ENCODE data around the gene GLRX. TPM values are rescaled to one million over a fixed set of nuclear protein-coding genes. Genes with fewer than 3 reads are reported as not detected.
"Not testable (repeated sequence)": the region's sequence is repeated elsewhere in the genome, so short reads cannot be mapped to it uniquely, and the experiment has no call there.

The GLRX gene, protein sequence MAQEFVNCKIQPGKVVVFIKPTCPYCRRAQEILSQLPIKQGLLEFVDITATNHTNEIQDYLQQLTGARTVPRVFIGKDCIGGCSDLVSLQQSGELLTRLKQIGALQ
- 10 to 100 TPM; 26.3 to 89.5 (median 55.6) TPM for total RNA-seq
- polyA plus RNA-seq = 100 to 1,000 TPM; 187 to 205 TPM
- 18.8 reads per million, percentile 49 among the genes with 10 or more reads in this experiment for total RNA-seq

DNA sequence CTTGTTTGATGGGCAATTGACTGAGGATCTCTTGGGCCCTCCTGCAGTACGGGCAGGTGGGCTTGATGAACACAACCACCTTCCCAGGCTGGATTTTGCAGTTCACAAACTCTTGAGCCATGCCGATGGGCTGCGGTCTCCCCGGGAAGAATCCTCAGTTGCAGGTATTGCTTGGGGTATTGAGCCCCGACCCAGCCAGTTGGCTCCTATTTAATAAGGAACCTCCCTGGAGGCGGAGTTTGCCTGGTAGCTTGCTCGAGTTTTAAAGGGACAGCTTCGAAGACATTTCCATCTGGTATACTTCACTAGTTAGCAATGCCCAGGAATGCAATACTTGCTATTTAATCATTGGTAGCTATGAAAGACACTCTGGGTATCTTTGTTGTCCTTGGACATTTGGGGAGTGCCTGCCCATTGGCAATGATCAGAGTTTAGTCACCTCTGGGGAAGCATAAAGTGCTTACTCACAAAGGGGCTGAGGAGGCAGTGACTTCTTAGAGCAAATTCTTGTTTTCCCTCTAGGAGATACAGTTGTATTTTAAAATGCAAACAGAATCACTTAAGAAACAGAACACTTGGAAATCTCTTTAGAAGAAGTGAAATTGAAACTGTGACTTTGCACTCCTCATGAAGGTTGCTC is at the start of gene GLRX:
Gene GLRX (minus strand): TSS at position 185 of the 640 bp plus-strand sequence. CDS start 64 bp downstream, at position 121.
- peaks cover 53 to 78% (median 61%) of the 10 kb centered on the region in 7 donors for H3K4me1 Mint-ChIP-seq
- ATAC-seq (peak; percentile 52), DNase-seq (peak in 8 of 9 donors; percentile 48 to 62 (median 58))
- Histone ChIP-seq H3K4me1 (ENCODE audit: control insufficient read depth in 2 of 2, insufficient read depth in 2 of 2, low read length in 2 of 2) (peaks cover 38% of the 10 kb centered on the region in 2 donors), H3K4me3 (ENCODE audit: low read length) (peak within 1 kb of the TSS; percentile 93), H3K9me3 (ENCODE audit: control insufficient read depth in 2 of 3, low read length in 3 of 3) (no peaks in the 10 kb centered on the region), H3K27me3 (ENCODE audit: control insufficient read depth in 2 of 2, insufficient read depth in 2 of 2, low read length in 2 of 2) (no peaks in the 10 kb centered on the region), H3K36me3 (ENCODE audit: control insufficient read depth in 2 of 3, insufficient read depth in 3 of 3, low read length in 3 of 3) (no peaks in the 10 kb centered on the region), H3K27ac (ENCODE audit: low read depth, low read length) (peak within 1 kb of the TSS; percentile 84)
- no peaks in the 10 kb centered on the region for H3K27me3 Mint-ChIP-seq
- peaks cover 0 to 3% (median 0%) of the 10 kb centered on the region in 11 donors for H3K9me3 Mint-ChIP-seq
- POLR2A ChIA-PET = interaction anchor here (0.8 to 11.8 kb wide), 14 partner anchors 9 to 714 kb away, joined by 3 to 157 read pairs (median 8); partner anchors contain the start of gene RFESD
- H3K36me3 Mint-ChIP-seq = peaks cover 0 to 10% (median 4%) of the 10 kb centered on the region in 5 donors
- intact Hi-C loops (cut with micrococcal nuclease) = loop anchor here (1.0 to 10.0 kb wide), 16 partner anchors 14 to 1360 kb away; partner anchors contain the start of genes ARSK (in 2 of the 2), CAST (in 2 of the 2), RIOK2 (in 2 of the 2) and ELL2 (in 1 of the 2)
- CTCF ChIA-PET = interaction anchor here (0.7 to 8.7 kb wide), 11 partner anchors 10 to 1134 kb away, joined by 3 to 68 read pairs (median 7); no protein-coding TSS in a partner anchor
- H3K27ac Mint-ChIP-seq = peak within 1 kb of the TSS; percentile 91 to 97 (median 95)
- H3K4me3 Mint-ChIP-seq = peak within 1 kb of the TSS; percentile 91 to 100 (median 99)

GRCh38 chr5:95871146-95871806 is 48.8 kb upstream of the GLRX start:
- Histone ChIP-seq H3K36me3 (ENCODE audit: control insufficient read depth in 2 of 3, insufficient read depth in 3 of 3, low read length in 3 of 3) (no peaks in the 10 kb centered on the region), H3K4me3 (ENCODE audit: low read length) (no peak overlapping the region), H3K4me1 (ENCODE audit: control insufficient read depth in 2 of 2, insufficient read depth in 2 of 2, low read length in 2 of 2) (peaks cover 19 to 21% of the 10 kb centered on the region in 2 donors), H3K27me3 (ENCODE audit: control insufficient read depth in 2 of 2, insufficient read depth in 2 of 2, low read length in 2 of 2) (no peaks in the 10 kb centered on the region), H3K27ac (ENCODE audit: low read depth, low read length) (no peak overlapping the region), H3K9me3 (ENCODE audit: control insufficient read depth in 2 of 3, low read length in 3 of 3) (no peaks in the 10 kb centered on the region)
- peak overlapping the region in 4 of 10 donors; percentile 55 to 83 (median 66) for H3K4me3 Mint-ChIP-seq
- DNase-seq = no peak
- H3K27ac Mint-ChIP-seq = peak overlapping the region in 2 of 9 donors; percentile 12 to 94
- POLR2A ChIA-PET = interaction anchor here (1.2 kb wide), 1 partner anchor 700 kb away, joined by 3 read pairs; no protein-coding TSS in a partner anchor
- intact Hi-C loops (cut with micrococcal nuclease) = loop anchor here in 1 of 2 donors (2.0 kb wide), 1 partner anchor 666 kb away; no protein-coding TSS in a partner anchor
- CTCF ChIA-PET = interaction anchor here (0.7 to 1.0 kb wide), 3 partner anchors 12 to 816 kb away, joined by 3 to 4 read pairs (median 3); no protein-coding TSS in a partner anchor
- ATAC-seq = no peak
- no peaks in the 10 kb centered on the region for H3K27me3 Mint-ChIP-seq
- peaks cover 0 to 9% (median 0%) of the 10 kb centered on the region in 5 donors for H3K36me3 Mint-ChIP-seq
- H3K9me3 Mint-ChIP-seq = peaks cover 0 to 6% (median 0%) of the 10 kb centered on the region in 11 donors
- H3K4me1 Mint-ChIP-seq = peaks cover 26 to 41% (median 40%) of the 10 kb centered on the region in 7 donors

DNA sequence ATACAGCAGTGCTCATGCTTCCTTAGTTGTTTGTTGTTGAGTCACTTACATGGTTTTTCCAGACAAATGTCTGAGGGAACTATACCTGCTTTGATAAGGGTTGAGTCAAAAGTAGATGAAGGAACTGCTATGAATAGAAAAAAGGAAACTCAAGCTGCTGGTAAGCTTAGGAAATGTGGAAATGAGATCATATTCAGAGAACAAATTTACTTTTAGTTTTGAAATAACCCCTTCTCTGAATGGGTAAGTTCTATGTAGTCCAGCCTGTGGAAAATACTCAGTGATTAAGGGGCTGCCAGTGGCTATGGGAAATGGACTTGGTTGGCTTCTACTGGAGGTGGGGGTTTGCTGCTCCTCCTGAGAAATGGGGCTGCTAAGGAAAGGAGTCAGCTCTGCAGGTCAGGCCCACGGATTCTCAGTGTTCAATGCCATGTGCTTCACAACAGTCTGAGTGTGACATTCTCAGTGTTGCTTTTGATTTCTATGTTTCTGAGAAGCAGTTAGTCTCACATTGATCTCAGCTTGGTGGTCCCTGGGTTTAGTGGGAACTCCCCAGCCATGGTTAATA is 47.7 kb upstream of the GLRX start:
- H3K4me3 Mint-ChIP-seq = peak overlapping the region; percentile 14 to 83 (median 60)
- Histone ChIP-seq H3K4me3 (ENCODE audit: low read length) (no peak overlapping the region), H3K4me1 (ENCODE audit: control insufficient read depth in 2 of 2, insufficient read depth in 2 of 2, low read length in 2 of 2) (peaks cover 19 to 21% of the 10 kb centered on the region in 2 donors), H3K36me3 (ENCODE audit: control insufficient read depth in 2 of 3, insufficient read depth in 3 of 3, low read length in 3 of 3) (no peaks in the 10 kb centered on the region), H3K27me3 (ENCODE audit: control insufficient read depth in 2 of 2, insufficient read depth in 2 of 2, low read length in 2 of 2) (no peaks in the 10 kb centered on the region), H3K9me3 (ENCODE audit: control insufficient read depth in 2 of 3, low read length in 3 of 3) (no peaks in the 10 kb centered on the region), H3K27ac (ENCODE audit: low read depth, low read length) (no peak overlapping the region)
- ATAC-seq = peak; percentile 41
- peak overlapping the region; percentile 12 to 94 (median 59) for H3K27ac Mint-ChIP-seq
- H3K36me3 Mint-ChIP-seq = peaks cover 0 to 9% (median 0%) of the 10 kb centered on the region in 5 donors
- intact Hi-C loops (cut with micrococcal nuclease) = loop anchor here in 1 of 2 donors (1.0 to 2.0 kb wide), 2 partner anchors 91 to 667 kb away; partner anchors contain the start of gene ELL2
- no peaks in the 10 kb centered on the region for H3K27me3 Mint-ChIP-seq
- CTCF ChIA-PET = interaction anchor here (0.6 to 2.8 kb wide), 10 partner anchors 10 to 818 kb away, joined by 3 to 15 read pairs (median 4); no protein-coding TSS in a partner anchor
- POLR2A ChIA-PET = interaction anchor here (0.9 to 1.4 kb wide), 2 partner anchors 62 to 792 kb away, joined by 3 read pairs; partner anchors contain the start of gene CAST
- DNase-seq = peak in 1 of 9 donors; percentile 54
- H3K9me3 Mint-ChIP-seq = peaks cover 0 to 6% (median 0%) of the 10 kb centered on the region in 11 donors
- H3K4me1 Mint-ChIP-seq = peaks cover 26 to 41% (median 40%) of the 10 kb centered on the region in 7 donors

DNA sequence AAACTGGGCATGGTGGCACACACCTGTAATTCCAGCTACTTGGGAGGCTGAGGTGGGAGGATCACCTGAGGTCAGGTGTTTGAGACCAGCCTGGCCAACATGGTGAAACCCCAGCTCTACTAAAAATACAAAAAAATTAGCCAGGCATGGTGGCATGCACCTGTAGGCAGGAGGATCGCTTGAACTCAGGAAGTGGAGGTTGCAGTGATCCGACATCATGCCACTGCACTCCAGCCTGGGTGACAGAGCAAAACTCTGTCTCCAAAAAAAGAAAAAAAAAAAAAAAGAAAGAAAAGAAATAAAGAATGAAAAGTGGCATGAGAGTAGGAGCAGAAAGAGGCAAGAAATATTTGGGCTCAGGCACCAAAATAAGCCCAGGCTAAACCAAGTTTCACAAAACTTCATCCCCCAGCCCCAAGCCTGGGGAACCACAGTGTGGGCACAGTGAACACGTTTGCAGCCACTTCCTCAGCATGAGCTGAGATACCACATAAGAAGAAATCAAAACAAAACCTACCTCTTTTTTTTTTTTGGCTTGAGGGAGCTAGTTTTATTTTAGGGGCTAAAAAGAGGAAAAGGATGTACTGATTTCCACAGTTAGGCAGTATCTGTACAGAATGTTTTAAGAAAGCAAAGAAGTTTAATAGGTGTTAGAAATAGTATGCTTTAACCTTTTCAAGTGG is 46.8 kb upstream of the GLRX start:
- H3K4me3 Mint-ChIP-seq = peak overlapping the region; percentile 29 to 78 (median 62)
- ATAC-seq (peak; percentile 95), DNase-seq (peak in 8 of 9 donors; percentile 58 to 80 (median 72))
- not testable (repeated sequence) for H3K4me3 ChIP-seq (ENCODE audit: low read length); H3K9me3 Mint-ChIP-seq; H3K27me3 Mint-ChIP-seq; H3K9me3 ChIP-seq (ENCODE audit: control insufficient read depth in 2 of 3, low read length in 3 of 3); H3K36me3 ChIP-seq (ENCODE audit: control insufficient read depth in 2 of 3, insufficient read depth in 3 of 3, low read length in 3 of 3); H3K27ac ChIP-seq (ENCODE audit: low read depth, low read length); H3K36me3 Mint-ChIP-seq; H3K27me3 ChIP-seq (ENCODE audit: control insufficient read depth in 2 of 2, insufficient read depth in 2 of 2, low read length in 2 of 2)
- ChIA-PET CTCF (interaction anchor here (0.6 to 2.8 kb wide), 11 partner anchors 10 to 476 kb away, joined by 3 to 15 read pairs (median 4); no protein-coding TSS in a partner anchor), POLR2A (interaction anchor here (0.9 to 1.4 kb wide), 4 partner anchors 11 to 793 kb away, joined by 3 to 4 read pairs (median 3); partner anchors contain the start of gene CAST)
- intact Hi-C loops (cut with micrococcal nuclease) = loop anchor here (1.0 to 5.0 kb wide), 3 partner anchors 8 to 668 kb away; no protein-coding TSS in a partner anchor
- H3K27ac Mint-ChIP-seq = peak overlapping the region; percentile 48 to 92 (median 79)
- peaks cover 19 to 21% of the 10 kb centered on the region in 2 donors for H3K4me1 ChIP-seq (ENCODE audit: control insufficient read depth in 2 of 2, insufficient read depth in 2 of 2, low read length in 2 of 2)
- peaks cover 26 to 41% (median 40%) of the 10 kb centered on the region in 7 donors for H3K4me1 Mint-ChIP-seq

GRCh38 chr5:95868136-95868535 is 45.6 kb upstream of the GLRX start:
- H3K4me1 Mint-ChIP-seq = peaks cover 26 to 44% (median 40%) of the 10 kb centered on the region in 7 donors
- H3K27ac ChIP-seq (ENCODE audit: low read depth, low read length) = no peak overlapping the region
- peak overlapping the region in 1 of 10 donors; percentile 70 for H3K4me3 Mint-ChIP-seq
- peak overlapping the region in 4 of 9 donors; percentile 20 to 71 (median 59) for H3K27ac Mint-ChIP-seq
- H3K36me3 Mint-ChIP-seq = peaks cover 0 to 5% (median 0%) of the 10 kb centered on the region in 5 donors
- no peak overlapping the region for H3K4me3 ChIP-seq (ENCODE audit: low read length)
- H3K9me3 Mint-ChIP-seq = peaks cover 0 to 4% (median 0%) of the 10 kb centered on the region in 11 donors
- H3K27me3 ChIP-seq (ENCODE audit: control insufficient read depth in 2 of 2, insufficient read depth in 2 of 2, low read length in 2 of 2) = no peaks in the 10 kb centered on the region
- ATAC-seq (no peak), DNase-seq (no peak)
- peaks cover 19 to 21% of the 10 kb centered on the region in 2 donors for H3K4me1 ChIP-seq (ENCODE audit: control insufficient read depth in 2 of 2, insufficient read depth in 2 of 2, low read length in 2 of 2)
- H3K9me3 ChIP-seq (ENCODE audit: control insufficient read depth in 2 of 3, low read length in 3 of 3) = no peaks in the 10 kb centered on the region
- POLR2A ChIA-PET = interaction anchor here (0.6 to 1.3 kb wide), 2 partner anchors 13 to 32 kb away, joined by 3 to 4 read pairs; no protein-coding TSS in a partner anchor
- CTCF ChIA-PET = interaction anchor here (1.0 to 2.8 kb wide), 3 partner anchors 8 to 21 kb away, joined by 3 to 15 read pairs (median 5); no protein-coding TSS in a partner anchor
- H3K27me3 Mint-ChIP-seq = no peaks in the 10 kb centered on the region
- H3K36me3 ChIP-seq (ENCODE audit: control insufficient read depth in 2 of 3, insufficient read depth in 3 of 3, low read length in 3 of 3) = no peaks in the 10 kb centered on the region
- intact Hi-C loops (cut with micrococcal nuclease) = loop anchor here in 1 of 2 donors (5.0 kb wide), 1 partner anchor 669 kb away; no protein-coding TSS in a partner anchor

Data from naive thymus-derived CD4-positive, alpha-beta T cell (primary cell).